GM19455 (cell line): Measurements from ENCODE around the gene RTN4.

Source experiments
- ATAC-seq: cut with Tn5 transposase; IDR thresholded peaks from one replicate; pipeline ENCODE4 v1.9.1; 2021; ENCODE audit not compliant: unreplicated experiment

Gene RTN4

DNA sequence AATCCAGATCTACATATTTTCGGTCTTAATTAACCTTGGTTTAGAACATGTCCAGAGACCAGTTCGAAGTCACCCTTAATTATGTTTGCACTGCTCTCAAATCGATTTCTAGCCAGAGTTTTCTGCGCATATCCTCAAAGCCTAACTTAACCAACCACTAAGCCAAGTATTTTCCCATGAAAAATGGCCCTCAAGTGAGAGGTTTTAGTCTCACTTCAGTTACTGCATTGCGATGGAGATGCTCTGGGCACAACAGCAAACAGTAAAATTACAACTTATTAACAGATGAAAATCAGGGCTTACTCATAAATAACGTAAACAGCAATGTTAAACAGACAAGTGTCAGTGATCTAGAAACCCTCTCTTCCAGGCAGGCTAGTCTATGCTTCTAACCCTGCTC lies 4.5 kb downstream of the RTN4 start:
- ATAC-seq, result no peak

DNA sequence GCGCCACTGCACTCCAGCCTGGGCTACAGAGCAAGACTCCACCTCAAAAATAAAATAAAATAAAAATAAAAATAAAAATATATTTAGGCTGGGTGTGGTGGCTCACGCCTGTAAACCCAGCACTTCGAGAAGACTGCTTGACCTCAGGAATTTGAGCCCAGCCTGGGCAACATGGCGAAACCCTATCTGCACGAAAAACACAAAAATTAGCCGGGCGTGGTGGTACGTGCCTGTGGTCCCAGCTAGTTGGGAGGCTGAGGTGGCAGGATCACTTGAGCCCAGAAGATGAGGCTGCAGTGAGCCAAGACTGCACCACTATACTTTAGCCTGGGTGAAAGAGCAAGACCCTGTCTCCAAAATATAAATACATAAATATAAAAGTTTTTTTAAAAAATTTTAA lies 6.4 kb downstream of the RTN4 start:
- ATAC-seq, result no peak

DNA sequence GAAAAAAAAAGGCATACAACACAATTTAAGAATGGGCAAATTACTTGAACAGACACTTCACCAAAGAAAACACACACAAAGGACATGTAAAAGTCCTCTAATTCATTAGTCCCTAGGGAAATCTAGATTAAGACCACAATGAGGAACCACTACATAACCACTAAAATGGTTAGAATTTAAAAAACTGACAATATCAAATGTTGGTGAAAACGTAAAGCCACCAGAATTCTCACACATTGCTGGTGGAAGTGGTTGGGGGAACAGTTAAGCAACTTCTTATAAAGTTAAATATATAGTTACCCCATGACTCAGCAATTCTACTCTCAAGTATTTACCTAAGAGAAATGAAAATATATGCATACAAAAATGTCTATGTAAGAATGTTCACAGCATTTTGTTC lies 11.8 kb downstream of the RTN4 start:
- no peak for ATAC-seq

DNA sequence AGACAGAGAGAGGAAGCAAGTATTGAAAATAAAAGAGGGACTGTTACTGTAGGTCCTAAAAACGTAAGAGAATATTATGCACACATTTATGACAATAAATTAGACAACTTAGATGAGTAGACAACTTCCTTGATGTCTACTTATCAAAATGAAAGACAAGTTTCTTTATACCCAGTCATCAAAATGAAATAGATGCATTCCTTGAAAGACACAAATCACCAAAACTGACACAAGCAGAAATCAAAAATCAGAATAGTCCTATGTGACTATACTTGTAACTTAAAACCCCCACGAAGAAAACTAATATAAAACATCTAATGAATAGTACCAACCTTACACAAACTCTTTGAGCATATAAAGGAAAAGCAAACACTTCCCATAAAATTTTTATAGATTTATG lies 14.5 kb downstream of the RTN4 start:
- no peak for ATAC-seq

DNA sequence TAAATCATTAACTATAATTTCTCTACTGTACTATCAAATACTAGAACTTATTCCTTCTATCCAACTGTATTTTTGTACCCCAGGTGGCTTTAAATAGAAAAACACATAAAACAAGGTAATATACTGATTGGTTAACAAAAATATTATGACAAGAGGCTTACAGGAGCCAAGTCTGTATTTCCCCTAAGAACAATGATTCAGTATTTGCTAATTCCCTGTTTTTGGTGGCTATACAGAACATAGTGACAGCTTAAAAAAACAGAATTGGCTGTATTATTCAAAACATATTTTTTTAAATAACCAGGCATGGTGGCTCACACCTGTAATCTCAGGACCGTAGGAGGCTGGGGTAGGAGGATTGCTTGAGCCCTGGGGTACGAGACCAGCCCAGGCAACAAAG lies 16.3 kb downstream of the RTN4 start:
- no peak for ATAC-seq

DNA sequence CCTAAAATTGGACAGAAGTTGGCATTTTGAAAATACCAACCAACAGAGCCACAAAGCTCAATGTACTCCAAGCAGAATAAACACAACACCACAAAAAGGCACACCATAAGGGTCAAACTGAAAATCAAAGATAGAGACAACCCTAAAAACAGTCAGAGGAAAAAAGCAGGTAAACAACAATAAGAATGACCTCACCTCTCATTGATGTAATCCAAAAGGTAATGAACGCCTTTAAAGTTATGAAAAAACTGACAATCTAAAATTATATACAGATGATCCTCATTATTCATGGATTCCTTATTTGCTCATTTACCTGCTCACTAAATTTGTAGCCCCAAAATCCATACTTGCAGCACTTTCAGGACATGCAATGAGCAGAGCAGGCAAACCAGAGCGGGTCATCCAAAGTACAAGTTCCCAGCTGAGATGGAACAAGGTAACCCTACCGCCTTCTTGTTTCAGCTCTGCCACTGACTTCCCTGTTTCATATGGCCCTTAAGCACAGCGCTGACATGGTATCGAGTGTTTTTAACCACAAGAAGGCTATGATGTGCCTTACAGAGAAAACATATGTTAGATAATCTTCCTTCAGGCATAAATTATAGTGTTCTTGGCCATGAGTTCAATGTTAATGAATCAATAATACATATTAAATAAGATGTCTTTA lies 17.0 kb downstream of the RTN4 start:
- peak; percentile 96 for ATAC-seq

DNA sequence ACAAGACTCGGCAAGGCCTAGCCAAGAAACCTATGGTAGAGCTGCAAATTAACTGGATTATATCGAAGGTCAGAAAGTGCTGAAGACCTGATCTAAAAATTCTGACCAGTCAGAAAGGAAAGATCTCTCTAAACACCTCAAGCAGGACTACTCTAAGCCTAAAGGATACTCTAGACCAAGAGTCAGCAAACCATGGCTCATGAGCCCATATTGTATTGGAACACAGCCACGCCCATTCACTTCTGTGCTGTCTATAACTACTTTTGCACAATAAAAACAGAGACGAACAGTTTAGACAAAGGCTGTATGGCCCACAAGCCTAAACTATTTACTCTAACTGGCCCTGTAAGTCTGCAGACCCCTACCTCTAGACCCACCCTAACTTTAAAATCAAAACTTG lies 18.7 kb downstream of the RTN4 start:
- ATAC-seq, result no peak

DNA sequence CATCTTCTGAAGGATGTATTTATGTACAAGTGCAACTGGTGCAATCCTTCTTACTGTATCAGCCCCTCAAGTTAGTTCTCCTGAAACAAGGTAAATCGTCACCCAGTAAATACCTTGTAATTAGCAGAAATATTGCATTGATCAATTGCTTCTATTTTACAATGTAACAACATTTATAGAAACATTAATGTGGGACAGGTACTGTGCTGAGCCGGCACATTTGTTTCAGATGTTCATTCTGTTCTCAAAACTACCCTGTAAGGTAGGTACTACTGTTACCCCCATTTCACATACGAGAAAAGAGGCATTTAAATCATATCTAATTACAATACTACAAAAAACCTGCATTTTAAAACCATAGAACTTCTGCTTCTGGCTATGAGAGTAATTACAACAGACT lies 19.5 kb downstream of the RTN4 start:
- no peak for ATAC-seq

DNA sequence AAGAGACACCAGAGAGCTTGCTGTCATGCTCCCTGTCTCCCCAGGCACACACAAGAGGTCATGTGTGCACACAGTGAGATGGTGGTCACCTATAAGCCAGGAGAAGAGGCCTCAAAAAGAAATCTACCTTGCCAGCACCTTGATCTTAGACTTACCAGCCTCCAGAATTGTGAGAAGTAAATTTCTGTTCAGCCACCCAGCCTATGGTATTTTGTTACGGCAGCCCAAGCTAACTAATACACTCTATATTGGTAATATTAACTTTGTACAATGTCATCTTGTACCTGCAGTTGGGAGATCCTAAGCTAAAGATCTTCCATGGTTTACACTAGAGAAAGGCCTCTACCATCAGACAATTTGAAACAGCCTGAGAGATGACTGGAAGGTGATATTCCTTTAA lies 21.2 kb downstream of the RTN4 start:
- ATAC-seq, result no peak

DNA sequence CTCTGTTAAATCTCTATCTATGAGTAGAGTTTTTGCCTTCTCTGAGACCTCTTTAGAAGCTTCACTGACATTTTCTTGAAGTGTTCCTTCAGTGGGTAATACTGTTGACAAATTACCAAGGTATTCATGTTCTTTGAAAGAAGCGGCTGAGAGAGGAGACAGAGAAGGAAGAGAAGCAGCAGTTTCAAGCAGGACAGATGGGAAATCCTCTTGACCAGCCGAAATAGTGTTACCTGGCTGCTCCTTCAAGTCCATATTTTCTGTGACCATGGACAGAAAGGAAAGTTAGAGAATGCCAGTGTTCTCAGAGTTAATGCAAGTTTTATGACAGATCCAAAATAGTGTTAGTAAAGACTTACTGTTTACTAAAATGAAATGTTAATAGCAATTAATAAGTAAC lies 23.0 kb downstream of the RTN4 start:
- ATAC-seq, result no peak

DNA sequence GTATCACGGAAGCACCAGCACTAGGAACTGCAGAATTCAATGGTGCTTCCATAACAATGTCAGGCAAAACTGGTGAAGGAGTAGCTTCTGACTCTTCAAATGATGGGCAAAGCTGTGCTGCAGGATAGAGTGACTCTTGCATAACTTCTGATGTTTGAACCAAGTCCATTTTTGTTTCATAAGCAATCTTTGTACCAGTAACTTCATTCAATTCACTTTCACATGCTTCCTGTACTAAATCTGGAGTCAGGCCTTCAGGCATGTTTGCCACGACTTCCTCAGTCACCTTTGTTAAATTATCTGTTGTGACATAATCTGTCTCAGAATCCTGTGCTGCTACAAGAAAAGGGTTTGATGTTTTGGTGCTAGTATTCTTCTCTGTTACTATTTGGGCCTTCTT lies 24.0 kb downstream of the RTN4 start:
- ATAC-seq, result no peak

DNA sequence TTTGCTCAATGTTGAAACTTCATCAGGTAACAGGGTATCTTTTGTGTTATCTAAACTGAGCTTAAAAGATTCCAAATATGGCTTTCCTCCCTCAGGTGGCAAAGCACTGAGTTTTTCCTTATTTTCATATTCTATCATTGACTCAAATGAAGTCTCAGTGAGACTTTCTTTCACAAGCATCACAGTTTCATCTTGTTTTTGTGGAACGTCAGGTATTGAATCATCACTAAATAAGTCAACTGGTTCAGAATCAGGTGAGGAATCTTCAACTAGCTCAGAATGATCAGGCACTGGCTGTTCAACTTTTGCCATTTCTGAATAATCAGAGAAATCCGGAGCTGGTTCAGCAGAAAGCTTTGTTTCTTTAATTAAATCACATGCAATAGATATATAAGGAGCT lies 24.6 kb downstream of the RTN4 start:
- ATAC-seq, result peak; percentile 9

DNA sequence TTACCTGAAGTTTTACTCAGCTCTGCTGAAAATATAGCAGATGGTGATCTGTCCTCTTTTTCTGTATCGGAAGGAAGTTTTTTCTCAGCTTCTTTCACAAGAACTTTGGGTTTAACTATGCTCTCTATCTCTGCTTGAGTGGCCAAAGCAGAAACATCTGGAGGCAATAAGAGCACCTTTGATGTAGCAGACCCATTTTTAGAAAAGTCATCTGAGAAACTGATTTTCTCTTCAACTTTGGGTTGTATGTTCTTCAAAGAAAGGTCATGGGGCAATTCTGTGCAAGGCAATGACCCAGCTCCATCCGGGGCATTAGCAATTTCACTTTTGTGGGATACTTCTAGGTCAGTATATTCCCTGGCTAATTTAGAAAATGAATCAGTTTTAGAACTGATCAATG lies 25.2 kb downstream of the RTN4 start:
- peak; percentile 78 for ATAC-seq

DNA sequence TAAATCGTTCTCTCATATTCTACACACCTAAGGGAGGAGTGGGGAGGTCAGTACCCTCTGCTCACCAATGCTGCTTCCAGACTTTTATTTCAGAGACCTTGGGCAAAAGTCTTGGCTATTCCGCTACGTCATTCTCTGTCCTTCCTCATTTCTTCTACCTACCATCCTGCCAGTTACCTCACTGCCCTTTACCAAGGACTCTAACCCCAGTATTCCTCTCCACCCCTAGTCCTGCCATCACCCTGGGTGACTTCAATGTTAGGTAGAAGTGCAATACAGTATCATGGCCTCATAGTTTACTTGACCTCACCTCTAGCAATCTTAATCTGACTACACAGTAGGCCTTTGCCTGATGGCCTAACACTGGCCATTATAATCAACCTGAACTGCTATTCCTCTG lies 27.8 kb downstream of the RTN4 start:
- no peak for ATAC-seq

DNA sequence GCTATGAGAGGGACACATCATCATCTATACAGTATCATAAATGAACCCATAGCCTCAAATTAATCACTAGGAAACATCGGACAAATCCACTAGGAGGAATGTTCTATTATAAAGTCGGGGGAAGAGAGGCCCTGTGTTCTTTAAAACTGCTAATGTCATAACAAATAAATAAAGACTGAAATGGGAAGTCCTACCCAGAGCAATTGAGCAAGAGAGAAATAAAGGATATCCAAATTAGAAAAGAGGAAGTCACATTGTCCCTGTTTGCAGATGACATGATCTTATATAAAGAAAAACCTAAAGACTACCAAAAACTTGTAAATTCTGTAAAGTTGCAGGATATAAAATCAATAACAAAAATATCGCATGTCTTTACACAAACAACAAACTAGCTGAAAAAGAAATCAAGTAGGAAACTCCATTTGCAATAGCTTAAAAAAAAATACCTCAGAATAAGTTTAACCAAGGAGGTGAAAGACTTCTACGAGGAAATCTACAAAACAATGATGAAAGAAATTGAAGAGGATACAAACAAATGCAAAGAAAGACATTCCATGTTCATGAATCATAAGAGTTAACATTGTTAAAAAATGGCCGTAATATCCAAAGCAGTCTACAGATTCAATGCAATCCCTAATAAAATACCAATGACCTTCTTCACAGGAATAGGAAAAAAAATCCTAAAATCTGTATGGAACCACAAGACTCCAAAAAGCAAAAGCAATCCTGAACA lies 30.6 kb downstream of the RTN4 start:
- ATAC-seq, result no peak

DNA sequence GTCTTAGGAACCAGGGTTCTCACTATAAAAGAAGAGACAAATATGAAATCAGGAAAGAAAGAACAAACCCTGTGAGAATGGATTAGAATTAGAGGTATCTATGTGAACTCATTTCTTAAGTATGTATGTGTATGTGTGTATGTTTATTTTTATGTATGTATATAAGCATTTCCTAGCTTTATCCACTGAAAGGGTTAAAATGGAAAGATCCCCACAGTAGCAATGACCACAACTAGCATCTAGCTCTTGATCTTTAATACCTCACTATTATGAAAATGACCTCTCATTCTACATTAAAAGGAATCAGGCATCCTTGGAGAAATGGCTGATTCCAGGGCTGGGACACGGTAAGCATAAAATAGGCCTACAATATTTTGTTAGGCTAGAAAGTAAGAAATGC lies 31.6 kb downstream of the RTN4 start:
- ATAC-seq, result no peak

DNA sequence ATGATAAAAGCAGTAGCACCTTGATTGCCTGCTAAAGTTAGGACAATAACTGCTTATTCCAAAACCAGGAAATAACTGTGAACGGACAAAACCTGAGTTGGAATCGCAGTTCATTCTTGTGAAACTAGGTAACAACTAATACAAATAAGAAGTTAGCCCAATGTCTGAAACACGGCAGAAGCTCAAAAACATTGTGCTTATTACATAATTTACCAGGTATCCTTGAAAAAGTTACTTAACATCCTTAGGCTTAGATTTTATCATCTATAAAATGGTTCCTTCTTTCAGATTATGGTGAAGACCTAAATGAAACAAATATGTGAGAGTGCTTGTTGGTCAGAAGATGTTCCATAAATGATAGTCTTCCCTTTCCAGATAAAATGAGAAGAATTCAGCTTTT lies 32.4 kb downstream of the RTN4 start:
- ATAC-seq, result no peak

DNA sequence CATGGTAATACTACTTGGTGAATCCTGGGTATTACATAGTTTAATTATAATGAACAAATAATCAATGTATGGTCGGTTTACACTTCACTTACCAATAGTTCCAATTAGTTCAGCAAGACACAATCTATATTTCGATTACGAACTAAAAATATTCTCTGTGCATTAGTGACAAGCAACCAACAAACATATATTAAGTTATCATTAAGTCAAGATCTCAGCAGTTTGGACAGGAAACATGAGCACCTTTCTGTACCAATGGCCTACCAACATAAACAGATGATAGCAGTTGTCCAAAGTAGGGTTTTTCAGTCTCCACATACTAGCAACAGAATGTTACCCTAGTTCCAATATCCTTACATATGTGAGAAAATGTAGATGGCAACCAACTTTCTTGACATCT lies 32.8 kb downstream of the RTN4 start:
- no peak for ATAC-seq

DNA sequence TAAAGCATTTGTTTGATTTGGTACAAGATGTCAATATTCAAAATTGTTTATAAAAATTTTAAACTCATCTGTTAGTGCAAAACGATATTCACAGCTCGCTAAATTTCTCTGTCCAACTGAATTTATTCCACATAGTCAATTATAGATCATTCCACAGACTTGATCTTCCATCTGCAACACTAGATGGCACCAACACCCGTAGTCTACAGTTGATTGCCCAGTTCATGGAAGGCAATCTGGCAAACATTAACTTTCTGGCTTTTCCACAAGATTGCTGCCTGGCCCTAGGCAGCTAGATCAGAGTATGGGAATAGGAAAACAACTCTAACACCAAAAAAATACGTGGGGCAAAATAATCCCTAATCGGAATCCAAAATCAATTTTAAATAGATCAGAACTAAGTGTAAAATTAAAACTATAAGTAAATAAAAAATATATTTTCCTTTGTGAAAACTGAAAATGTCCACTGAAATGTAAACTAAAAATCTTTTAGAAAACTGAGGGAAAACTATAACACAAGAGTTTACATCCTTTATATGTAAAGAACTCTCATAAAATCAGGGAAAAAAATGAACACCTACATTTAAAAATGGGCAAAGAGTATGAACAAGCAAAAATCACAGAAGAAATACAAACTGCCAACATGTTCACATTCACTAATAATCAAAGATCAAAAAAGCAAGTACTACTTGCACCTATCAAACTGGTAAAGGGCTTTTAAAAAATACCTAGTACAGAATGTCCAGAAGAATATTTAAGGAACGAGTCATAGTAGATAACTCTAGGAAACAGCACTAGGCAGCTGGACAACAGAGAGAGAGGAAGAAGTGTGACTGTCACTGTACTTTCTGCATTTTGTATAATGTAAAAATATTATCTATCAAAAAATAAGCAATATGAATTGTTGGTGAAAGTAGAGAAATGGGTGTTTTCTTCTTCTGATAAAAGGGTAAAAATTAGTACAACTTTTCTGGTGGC lies 35.0 kb downstream of the RTN4 start:
- ATAC-seq, result no peak

DNA sequence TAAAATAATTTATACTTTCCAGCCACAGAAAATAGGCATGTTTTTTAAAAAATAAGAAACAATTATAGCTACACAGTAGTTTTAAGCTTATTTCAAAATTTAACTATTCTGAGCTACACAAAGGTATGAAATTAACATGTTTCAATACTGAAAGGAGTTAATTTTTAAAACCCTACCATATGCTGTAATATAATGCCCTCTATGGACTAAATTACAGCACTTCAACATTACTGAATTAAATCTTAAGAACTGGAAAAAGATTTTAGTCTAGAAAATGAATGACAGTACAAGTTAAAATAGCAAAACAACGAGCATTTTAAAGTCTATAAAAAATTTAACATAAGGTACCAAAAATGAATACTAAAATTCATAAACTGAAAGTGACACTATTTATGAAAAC lies 36.3 kb downstream of the RTN4 start:
- no peak for ATAC-seq

DNA sequence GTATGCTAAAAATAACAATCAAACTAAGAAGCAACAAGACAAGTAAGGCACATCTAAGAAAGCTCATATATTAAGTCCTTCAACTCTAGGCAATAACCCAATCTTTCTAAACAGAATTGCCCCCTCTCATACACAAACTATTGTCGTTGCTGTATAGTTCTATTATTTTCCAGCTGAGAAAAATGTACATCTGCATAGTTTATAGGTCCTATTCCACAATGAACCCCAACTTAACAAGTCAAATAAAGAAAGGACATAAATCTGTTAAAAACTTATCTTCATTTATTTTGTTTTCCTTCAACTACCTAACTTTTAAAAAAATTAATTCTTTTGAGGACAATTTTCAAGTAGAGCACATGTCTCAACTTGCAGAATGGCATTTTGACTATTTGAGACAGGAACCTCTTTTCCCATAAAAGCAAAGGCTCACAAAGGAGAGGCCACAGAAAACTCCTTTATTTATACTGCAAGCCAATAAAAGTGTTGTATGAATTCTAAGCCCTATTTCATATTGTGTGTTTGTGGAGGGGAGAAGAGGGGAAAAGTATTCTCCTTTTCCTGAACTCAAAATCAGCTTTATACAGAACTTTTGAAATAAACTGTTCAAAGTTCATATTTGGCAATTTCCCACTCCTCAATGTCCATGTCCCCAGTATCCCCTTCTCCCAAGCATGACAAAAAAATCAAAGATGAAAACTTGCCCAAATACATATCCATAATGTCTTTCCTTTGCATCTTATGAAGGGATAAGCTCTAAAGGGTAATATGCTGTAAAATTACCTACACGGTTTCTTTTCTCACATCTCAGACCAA lies 37.4 kb downstream of the RTN4 start:
- ATAC-seq, result no peak
